Lower leg skin (tissue), 4 donors: Measurements from ENCODE around the gene TMEM156. TPM values are rescaled to one million over a fixed set of nuclear protein-coding genes. Genes with fewer than 3 reads are reported as not detected.

Experiments used
- DNase-seq, 2 donors: peaks; one replicate each; pipeline ENCODE4 v3.0.0-alpha.2; 2019; ENCODE audit warnings: low spot score in 2 of 2
- H3K4me3 ChIP-seq: fragments of 200-600 bp; sonication (generic); 2 replicates; pipeline ENCODE4 v1.5.1; 2017; ENCODE audit warnings: mild to moderate bottlenecking, low read depth; ENCODE audit not compliant: poor library complexity, severe bottlenecking
- CTCF ChIP-seq, 3 donors: fragments of 450-650 bp; IDR thresholded peaks; one replicate each; pipeline ENCODE4 v1.5.1; 2016; ENCODE audit warnings: antibody characterized with exemption in 3 of 3, mild to moderate bottlenecking in 3 of 3, moderate library complexity in 2 of 3
- POLR2A ChIP-seq, 2 donors: fragments of 450-650 bp; IDR thresholded peaks; one replicate each; pipeline ENCODE4 v1.6.1; 2016 to 2017; ENCODE audit warnings: antibody characterized with exemption in 2 of 2, mild to moderate bottlenecking in 1 of 2, moderate library complexity in 1 of 2
- WGBS, 2 donors: methylation state at CpG; one replicate each; pipeline ENCODE4 v1.1.5; 2018; 5-methylcytosine and 5-hydroxymethylcytosine counted together
- intact Hi-C: fragments of 100-400 bp; cut with DNase I; formaldehyde crosslinking; loops from one replicate; pipeline ENCODE4 v1.15.0; 2023; ENCODE audit warnings: low total_unique reads
- total RNA-seq, 4 donors: library from RNA; depleted of rRNA; stranded (reverse); fragments of >200 nt; gene quantifications; one replicate each; pipeline ENCODE4 v1.1.0, GENCODE V29; 2016

TMEM156 gene
- total RNA-seq, 4 donors from 2014 or later = 0.12 to 0.52 (median 0.23) TPM; not detected in 1

DNA sequence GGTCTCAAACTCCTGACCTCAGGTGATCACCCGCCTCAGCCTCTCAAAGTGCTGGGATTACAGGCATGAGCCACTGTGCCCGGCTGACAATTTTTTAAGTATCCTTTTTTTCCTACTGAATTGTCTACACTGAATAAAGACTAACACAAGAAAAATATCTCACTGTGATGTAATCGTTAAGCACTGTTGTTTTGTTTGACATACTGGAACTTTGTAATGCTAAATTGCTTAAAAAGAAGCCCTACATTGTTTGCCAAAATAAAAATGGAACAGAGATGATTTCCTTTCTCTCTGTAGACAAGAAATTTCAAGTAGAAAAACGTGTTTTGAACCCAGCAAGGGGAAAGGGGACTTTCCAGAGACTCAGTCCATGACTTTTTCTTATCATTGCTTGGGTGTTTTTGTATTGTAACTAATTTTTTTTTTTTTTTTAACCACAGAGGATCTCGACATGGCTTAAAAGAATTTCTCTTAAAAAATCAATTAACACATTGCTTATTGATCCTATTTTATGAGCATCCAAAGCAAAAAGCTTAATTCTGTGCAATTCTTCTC is 74.9 kb downstream of the TMEM156 start:
- no peak overlapping the region for H3K4me3 ChIP-seq
- no peak for DNase-seq
- 44 to 49% methylated on average over 5 of the region's 5 CpGs for WGBS, 2 donors
- intact Hi-C loops = no loop called here
- TF ChIP-seq POLR2A (IDR thresholded peaks at IDR 0.05) (no peak), CTCF (IDR thresholded peaks at IDR 0.05) (no peak)

GRCh38 chr4:38955957-38956356 is 76.3 kb downstream of the TMEM156 start:
- WGBS, 2 donors = 91 to 98% methylated on average over 4 of the region's 4 CpGs
- intact Hi-C loops = no loop called here
- DNase-seq = no peak
- no peak overlapping the region for H3K4me3 ChIP-seq
- no peak for TF ChIP-seq POLR2A (IDR thresholded peaks at IDR 0.05)

- TF ChIP-seq POLR2A (IDR thresholded peaks at IDR 0.05) (no peak), CTCF (IDR thresholded peaks at IDR 0.05) (no peak)
- no peak for DNase-seq
Observed at GRCh38 chr4:38954727-38955126, 77.5 kb downstream of the TMEM156 start.

DNA sequence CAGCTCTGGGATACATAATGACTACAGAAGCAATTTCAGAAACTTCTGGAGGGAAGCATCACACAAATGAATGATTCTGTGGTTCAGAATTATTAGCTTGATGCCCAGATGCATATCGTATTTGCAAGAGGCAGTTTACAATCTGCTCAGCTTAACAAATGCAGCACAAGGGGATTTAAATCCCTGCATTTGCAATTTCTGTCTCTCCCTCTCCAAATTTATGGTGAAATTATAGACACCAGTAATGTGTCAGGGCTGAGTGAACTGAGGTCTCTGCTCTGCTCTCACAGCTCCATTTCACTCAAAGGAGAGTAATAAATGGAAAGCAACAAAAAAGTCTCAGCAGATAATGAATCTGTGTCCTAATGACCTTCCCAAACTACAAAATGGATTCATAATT is 80.2 kb downstream of the TMEM156 start:
- intact Hi-C loops = no loop called here
- no peak overlapping the region for H3K4me3 ChIP-seq
- DNase-seq = no peak
- TF ChIP-seq CTCF (IDR thresholded peaks at IDR 0.05) = no peak
- WGBS, 2 donors = 25 to 38% methylated on average over 1 of the region's 1 CpG

More at GRCh38 chr4:38954727-38955126, 77.5 kb downstream of the TMEM156 start:
- intact Hi-C loops = no loop called here
- H3K4me3 ChIP-seq = no peak overlapping the region

GRCh38 chr4:38951598-38951997 is 80.6 kb downstream of the TMEM156 start:
- WGBS, 2 donors = 61 to 75% methylated on average over 2 of the region's 2 CpGs
- no peak overlapping the region for H3K4me3 ChIP-seq
- no peak for DNase-seq
- TF ChIP-seq CTCF (IDR thresholded peaks at IDR 0.05) (no peak), POLR2A (IDR thresholded peaks at IDR 0.05) (no peak)
- intact Hi-C loops = no loop called here

DNA sequence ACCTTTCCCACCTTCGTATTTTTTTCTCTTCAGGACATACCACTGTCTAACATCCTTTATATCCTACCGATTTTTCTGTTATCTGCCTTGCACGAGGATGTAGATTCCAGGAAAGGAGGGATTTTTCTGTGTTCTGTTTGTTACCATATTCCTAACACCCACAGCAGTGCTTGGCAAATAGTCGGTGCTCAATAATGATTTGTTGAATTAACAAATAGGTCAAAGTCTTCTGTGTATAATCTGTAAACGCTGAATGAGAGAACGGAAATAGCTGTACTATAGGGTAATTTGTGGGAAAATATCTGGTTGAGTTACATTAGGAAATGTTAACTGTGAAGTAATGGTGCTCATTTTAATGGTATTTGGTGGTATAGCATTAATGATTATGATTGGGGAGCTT is 81.5 kb downstream of the TMEM156 start:
- DNase-seq = no peak
- H3K4me3 ChIP-seq = no peak overlapping the region
- TF ChIP-seq POLR2A (IDR thresholded peaks at IDR 0.05) = no peak
- TF ChIP-seq CTCF (IDR thresholded peaks at IDR 0.05) = no peak
- intact Hi-C loops = no loop called here
- WGBS, 2 donors = 77 to 84% methylated on average over 6 of the region's 6 CpGs
